Left ventricle myocardium superior (tissue), 1 donor: Measurements from ENCODE around the gene INTU. TPM values are rescaled to one million over a fixed set of nuclear protein-coding genes. Genes with fewer than 3 reads are reported as not detected.
A peak's percentile ranks its signal among the peaks of the same experiment; 100 is the strongest.

Experiments
- ATAC-seq: fragments of 200-7000 bp; cut with Tn5 transposase; one replicate; pipeline ENCODE4 v1.9.1; 2020; ENCODE audit warnings: mild to moderate bottlenecking, moderate library complexity
- DNase-seq: peaks from one replicate; pipeline ENCODE4 v3.0.0-alpha.2; 2020
- intact Hi-C: fragments of 100-400 bp; cut with micrococcal nuclease; formaldehyde crosslinking; loops from one replicate; pipeline ENCODE4 v1.11.0; 2022
- total RNA-seq: library from RNA; stranded (reverse); fragmentation: NEBNext Ultra II Directional; extraction: Animal tissue kit (Norgen Biotek cat#: 25700); gene quantifications from one replicate; pipeline ENCODE4 v1.2.1, GENCODE V29; 2021
- donor health status: DM: no; HTN: yes; CAD: no; lungs with severe emphysema.

Gene INTU
- total RNA-seq, 1 donor from 2014 or later = 4.6 TPM

GRCh38 chr4:127732623-127733328, 100.0 kb downstream of the INTU start:
- peak; percentile 19 for ATAC-seq
- intact Hi-C loops = loop anchor here (1.0 kb wide), 1 partner anchor 127 kb away; no protein-coding TSS in a partner anchor
- no peak for DNase-seq

- ATAC-seq = no peak
- no peak for DNase-seq
- intact Hi-C loops = no loop called here
Observed at GRCh38 chr4:127734976-127735375, 102.2 kb downstream of the INTU start.

GRCh38 chr4:127737295-127737694, 104.5 kb downstream of the INTU start:
- no peak for DNase-seq
- ATAC-seq = no peak
- intact Hi-C loops = no loop called here

- DNase-seq (no peak), ATAC-seq (no peak)
- intact Hi-C loops = no loop called here
Observed at GRCh38 chr4:127741247-127741646, 108.5 kb downstream of the INTU start.

- DNase-seq (no peak), ATAC-seq (no peak)
- intact Hi-C loops = no loop called here
Observed at GRCh38 chr4:127747883-127748282, 115.1 kb downstream of the INTU start.

GRCh38 chr4:127748957-127749356, 116.2 kb downstream of the INTU start:
- intact Hi-C loops = no loop called here
- ATAC-seq = no peak
- no peak for DNase-seq

GRCh38 chr4:127756906-127757305, 124.1 kb downstream of the INTU start:
- DNase-seq (no peak), ATAC-seq (no peak)
- intact Hi-C loops = no loop called here

GRCh38 chr4:127759228-127759820, 126.6 kb downstream of the INTU start:
- no peak for ATAC-seq
- intact Hi-C loops = no loop called here
- no peak for DNase-seq

- no peak for ATAC-seq
- no peak for DNase-seq
- intact Hi-C loops = no loop called here
Observed at GRCh38 chr4:127759893-127760292, 127.1 kb downstream of the INTU start.

- intact Hi-C loops = no loop called here
- no peak for ATAC-seq
- no peak for DNase-seq
Observed at GRCh38 chr4:127771535-127772275, 138.9 kb downstream of the INTU start.

- DNase-seq = no peak
- intact Hi-C loops = no loop called here
- ATAC-seq = no peak
Observed at GRCh38 chr4:127772769-127773671, 140.3 kb downstream of the INTU start.

- no peak for DNase-seq
- no peak for ATAC-seq
- intact Hi-C loops = no loop called here
Observed at GRCh38 chr4:127775843-127776242, 143.1 kb downstream of the INTU start.

Other genes with a start within 250 kb of the INTU start
- not detected for gene SLC25A31, start 97.4 kb downstream of the INTU start, total RNA-seq
- gene HSPA4L, start 149.4 kb downstream of the INTU start, total RNA-seq = 10.9 TPM
- gene PLK4, start 247.9 kb downstream of the INTU start, total RNA-seq = 1.3 TPM